Esophagus muscularis mucosa (tissue), 4 donors: ENCODE data around the gene HS6ST2.

Experiments used
- EP300 ChIP-seq: sonication (generic); formaldehyde crosslinking; IDR thresholded peaks from one replicate; pipeline ENCODE4 v1.6.1; 2017; ENCODE audit warnings: antibody characterized with exemption
- POLR2A ChIP-seq: fragments of 450-650 bp; IDR thresholded peaks from one replicate; pipeline ENCODE4 v1.6.1; 2017; ENCODE audit warnings: antibody characterized with exemption, moderate library complexity, mild to moderate bottlenecking, low read depth
- POLR2AphosphoS5 ChIP-seq, 2 donors: sonication (generic); formaldehyde crosslinking; IDR thresholded peaks; one replicate each; pipeline ENCODE4 v1.6.1; 2017; ENCODE audit warnings: antibody characterized with exemption in 2 of 2
- TF ChIP-seq, protein P1 (sequence below), 3 experiments: fragments of 200-600 bp in 2 of 3; fragments of 450-650 bp in 1 of 3; sonication (generic) in 2 of 3; IDR thresholded peaks; one replicate each; pipeline ENCODE4 v1.5.1; 2017 to 2019; ENCODE audit warnings: antibody characterized with exemption in 3 of 3, mild to moderate bottlenecking in 2 of 3, moderate library complexity in 1 of 3

DNA sequence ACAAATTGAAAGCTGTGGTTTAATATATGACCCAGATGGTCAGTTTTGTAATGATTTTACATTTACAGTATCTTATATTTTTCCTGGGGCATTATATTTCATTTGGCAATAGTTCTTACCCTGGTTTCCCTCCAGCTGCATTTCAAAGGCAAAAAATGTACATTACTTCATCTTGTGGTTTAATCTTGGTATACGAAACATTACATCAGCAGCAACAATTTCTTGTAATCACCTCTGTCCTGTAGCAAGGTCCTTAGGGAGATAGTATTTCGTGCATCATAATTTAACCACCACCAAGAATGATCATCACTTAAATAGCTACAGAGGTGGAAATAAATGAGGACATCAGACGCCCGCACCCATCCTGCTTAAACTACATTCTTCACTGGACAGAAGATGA lies 48.8 kb downstream of the HS6ST2 start:
- TF ChIP-seq, protein P1, sequence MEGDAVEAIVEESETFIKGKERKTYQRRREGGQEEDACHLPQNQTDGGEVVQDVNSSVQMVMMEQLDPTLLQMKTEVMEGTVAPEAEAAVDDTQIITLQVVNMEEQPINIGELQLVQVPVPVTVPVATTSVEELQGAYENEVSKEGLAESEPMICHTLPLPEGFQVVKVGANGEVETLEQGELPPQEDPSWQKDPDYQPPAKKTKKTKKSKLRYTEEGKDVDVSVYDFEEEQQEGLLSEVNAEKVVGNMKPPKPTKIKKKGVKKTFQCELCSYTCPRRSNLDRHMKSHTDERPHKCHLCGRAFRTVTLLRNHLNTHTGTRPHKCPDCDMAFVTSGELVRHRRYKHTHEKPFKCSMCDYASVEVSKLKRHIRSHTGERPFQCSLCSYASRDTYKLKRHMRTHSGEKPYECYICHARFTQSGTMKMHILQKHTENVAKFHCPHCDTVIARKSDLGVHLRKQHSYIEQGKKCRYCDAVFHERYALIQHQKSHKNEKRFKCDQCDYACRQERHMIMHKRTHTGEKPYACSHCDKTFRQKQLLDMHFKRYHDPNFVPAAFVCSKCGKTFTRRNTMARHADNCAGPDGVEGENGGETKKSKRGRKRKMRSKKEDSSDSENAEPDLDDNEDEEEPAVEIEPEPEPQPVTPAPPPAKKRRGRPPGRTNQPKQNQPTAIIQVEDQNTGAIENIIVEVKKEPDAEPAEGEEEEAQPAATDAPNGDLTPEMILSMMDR (IDR thresholded peaks at IDR 0.05): no peak
- no peak for TF ChIP-seq POLR2AphosphoS5 (IDR thresholded peaks at IDR 0.05)
- TF ChIP-seq POLR2A: no peak
- no peak for TF ChIP-seq EP300
